HT1080 (cell line): Measurements from ENCODE around the gene PUS3. TPM values are rescaled to one million over a fixed set of nuclear protein-coding genes. Genes with fewer than 3 reads are reported as not detected.
A peak's percentile ranks its signal among the peaks of the same experiment; 100 is the strongest.

Experiments
- DNase-seq: peaks from one replicate; pipeline ENCODE4 v3.0.0-alpha.2; 2015; ENCODE audit warnings: low read depth
- polyA plus RNA-seq, 2 experiments: library from polyadenylated mRNA; depleted of rRNA; stranded (reverse); fragments of >200 nt; gene quantifications; 2 replicates each; pipeline ENCODE4 v1.2.3, GENCODE V29; 2015
- total RNA-seq: library from RNA; depleted of rRNA; stranded (reverse); fragments of >200 nt; shearing (Covaris generic); gene quantifications from 2 replicates; pipeline ENCODE4 v1.2.3, GENCODE V29; 2014; rRNA removed

The PUS3 gene
- total RNA-seq, result 26.2 and 35.7 TPM in 2 replicates
- polyA plus RNA-seq (2015; cell fraction: cytosol; rRNA removed), result 19.4 and 29.0 TPM in 2 replicates
- polyA plus RNA-seq (2015; cell fraction: nucleus; rRNA removed), result 19.7 and 34.5 TPM in 2 replicates

GRCh38 chr11:125902927-125903710 lies at the start of gene PUS3:
PUS3 (minus strand) TSS chr11:125903206; CDS start chr11:125896284, 6,922 bp downstream.
- peak; percentile 75 for DNase-seq

- DNase-seq, result no peak
Observed at GRCh38 chr11:125952559-125952958, 49.6 kb upstream of the PUS3 start.

GRCh38 chr11:125951731-125952130 lies 48.7 kb upstream of the PUS3 start:
- DNase-seq, result no peak

GRCh38 chr11:125950696-125951651 lies 48.0 kb upstream of the PUS3 start:
- DNase-seq, result no peak

GRCh38 chr11:125950178-125950490 lies 47.1 kb upstream of the PUS3 start:
- DNase-seq, result no peak

- DNase-seq, result no peak
Observed at GRCh38 chr11:125949271-125950177, 46.5 kb upstream of the PUS3 start.

- DNase-seq, result peak; percentile 22
Observed at GRCh38 chr11:125948278-125949051, 45.5 kb upstream of the PUS3 start.

- DNase-seq, result no peak
Observed at GRCh38 chr11:125947419-125948277, 44.6 kb upstream of the PUS3 start.

GRCh38 chr11:125946712-125947418 lies 43.9 kb upstream of the PUS3 start:
- no peak for DNase-seq

- no peak for DNase-seq
Observed at GRCh38 chr11:125945797-125946520, 43.0 kb upstream of the PUS3 start, which contains the start of gene VSIG10L2. VSIG10L2 (plus strand) TSS chr11:125946044; CDS start chr11:125946056, 12 bp downstream.

- no peak for DNase-seq
Observed at GRCh38 chr11:125945011-125945796, 42.2 kb upstream of the PUS3 start.

GRCh38 chr11:125944350-125945010 lies 41.5 kb upstream of the PUS3 start:
- DNase-seq, result no peak

GRCh38 chr11:125943661-125944349 lies 40.8 kb upstream of the PUS3 start:
- DNase-seq, result no peak

GRCh38 chr11:125942771-125943428 lies 39.9 kb upstream of the PUS3 start:
- DNase-seq, result no peak
